RWPE1 (cell line): ENCODE measurements around the gene DDX4.
A peak's percentile ranks its signal among the peaks of the same experiment; 100 is the strongest.

Source experiments
- CTCF ChIA-PET: fragments of 350-600 bp; sonication (Branson Sonifier 250); formaldehyde crosslinking; extraction: SDS; loops from one replicate; lab custom pipeline; 2021; lab: Yijun Ruan, JAX
- POLR2A ChIA-PET: fragments of 400-600 bp; formaldehyde crosslinking; extraction: SDS; loops from one replicate; lab custom pipeline; 2020; ENCODE audit warnings: antibody characterized with exemption; ENCODE audit not compliant: low non-redundant PET; lab: Yijun Ruan, JAX
- DNase-seq: peaks from one replicate; pipeline ENCODE4 v3.0.0; 2012; ENCODE audit warnings: low spot score
- H3K27ac ChIP-seq: fragments of 450-650 bp; 2 replicates; pipeline ENCODE4 v1.5.1; 2017
- CTCF ChIP-seq: fragments of 450-650 bp; conservative IDR thresholded peaks from 2 replicates; pipeline ENCODE4 v1.5.1; 2017; ENCODE audit warnings: low read depth, mild to moderate bottlenecking

Gene DDX4

GRCh38 chr5:55816342-55816741 is 78.5 kb downstream of the DDX4 start:
- no peak overlapping the region for H3K27ac ChIP-seq
- CTCF ChIA-PET, result interaction anchor here (0.6 kb wide), 1 partner anchor 549 kb away, joined by 4 read pairs; no protein-coding TSS in a partner anchor
- POLR2A ChIA-PET, result no interaction called here
- TF ChIP-seq CTCF, result no peak
- DNase-seq, result peak; percentile 79

GRCh38 chr5:55817030-55817429 is 79.2 kb downstream of the DDX4 start:
- POLR2A ChIA-PET, result no interaction called here

GRCh38 chr5:55820488-55820887 is 82.6 kb downstream of the DDX4 start:
- CTCF ChIA-PET, result interaction anchor here (0.6 to 0.8 kb wide), 2 partner anchors 284 to 555 kb away, joined by 3 read pairs; no protein-coding TSS in a partner anchor
- H3K27ac ChIP-seq, result no peak overlapping the region
- no peak for TF ChIP-seq CTCF
- POLR2A ChIA-PET, result no interaction called here
- DNase-seq, result no peak

More at GRCh38 chr5:55817030-55817429, 79.2 kb downstream of the DDX4 start:
- no peak for TF ChIP-seq CTCF
- no peak overlapping the region for H3K27ac ChIP-seq
- no peak for DNase-seq
- CTCF ChIA-PET, result no interaction called here

GRCh38 chr5:55821731-55822512 is 84.1 kb downstream of the DDX4 start:
- no peak overlapping the region for H3K27ac ChIP-seq
- POLR2A ChIA-PET, result no interaction called here
- TF ChIP-seq CTCF, result no peak
- CTCF ChIA-PET, result no interaction called here
- DNase-seq, result peak; percentile 33

GRCh38 chr5:55823151-55823796 is 85.4 kb downstream of the DDX4 start:
- no peak overlapping the region for H3K27ac ChIP-seq
- CTCF ChIA-PET, result no interaction called here
- POLR2A ChIA-PET, result no interaction called here
- no peak for TF ChIP-seq CTCF
- DNase-seq, result no peak

- no peak for TF ChIP-seq CTCF
- CTCF ChIA-PET, result no interaction called here
- no peak for DNase-seq
- POLR2A ChIA-PET, result interaction anchor here (0.5 kb wide), 1 partner anchor 88 kb away, joined by 3 read pairs; no protein-coding TSS in a partner anchor
- H3K27ac ChIP-seq, result no peak overlapping the region
Measured at GRCh38 chr5:55829956-55830355, 92.1 kb downstream of the DDX4 start.
